HG03571 (cell line): ENCODE data around the gene TIMM44.
"Not testable (repeated sequence)": the region's sequence is repeated elsewhere in the genome, so short reads cannot be mapped to it uniquely, and the experiment has no call there.

Source experiments
- ATAC-seq: cut with Tn5 transposase; IDR thresholded peaks from one replicate; pipeline ENCODE4 v1.9.1; 2021; ENCODE audit not compliant: unreplicated experiment

Gene TIMM44

GRCh38 chr19:7977021-7977722 lies 33.7 kb upstream of the TIMM44 start:
- no peak for ATAC-seq

- ATAC-seq: no peak
Observed at GRCh38 chr19:7976461-7976860, 33.0 kb upstream of the TIMM44 start.

GRCh38 chr19:7975037-7975436 lies 31.6 kb upstream of the TIMM44 start:
- no peak for ATAC-seq

- no peak for ATAC-seq
Observed at GRCh38 chr19:7973883-7974282, 30.4 kb upstream of the TIMM44 start.

- no peak for ATAC-seq
Observed at GRCh38 chr19:7971553-7972520, 28.4 kb upstream of the TIMM44 start.

GRCh38 chr19:7970716-7971448 lies 27.4 kb upstream of the TIMM44 start:
- no peak for ATAC-seq

GRCh38 chr19:7969555-7969939 lies 26.1 kb upstream of the TIMM44 start:
- no peak for ATAC-seq

GRCh38 chr19:7968796-7969554 lies 25.5 kb upstream of the TIMM44 start:
- ATAC-seq: no peak

- ATAC-seq: no peak
Observed at GRCh38 chr19:7968008-7968795, 24.7 kb upstream of the TIMM44 start.

GRCh38 chr19:7965921-7966665 lies 22.6 kb upstream of the TIMM44 start:
- no peak for ATAC-seq

- ATAC-seq: no peak
Observed at GRCh38 chr19:7965259-7965841, 21.9 kb upstream of the TIMM44 start.

- no peak for ATAC-seq
Observed at GRCh38 chr19:7963566-7963965, 20.1 kb upstream of the TIMM44 start.

- ATAC-seq: no peak
Observed at GRCh38 chr19:7962644-7963268, 19.3 kb upstream of the TIMM44 start.

- no peak for ATAC-seq
Observed at GRCh38 chr19:7961920-7962626, 18.6 kb upstream of the TIMM44 start.

- not testable (repeated sequence) for ATAC-seq
Observed at GRCh38 chr19:7961082-7961481, 17.6 kb upstream of the TIMM44 start.

- ATAC-seq: no peak
Observed at GRCh38 chr19:7959211-7959610, 15.7 kb upstream of the TIMM44 start.

- no peak for ATAC-seq
Observed at GRCh38 chr19:7955696-7956095, 12.2 kb upstream of the TIMM44 start.

- ATAC-seq: no peak
Observed at GRCh38 chr19:7953576-7953975, 10.1 kb upstream of the TIMM44 start.
